Mucosa of gallbladder (tissue), 1 donor: ENCODE results near the gene UGGT2. TPM values are rescaled to one million over a fixed set of nuclear protein-coding genes. Genes with fewer than 3 reads are reported as not detected.
"Not testable (repeated sequence)": the region's sequence is repeated elsewhere in the genome, so short reads cannot be mapped to it uniquely, and the experiment has no call there.

ENCODE experiments used
- DNase-seq: peaks from one replicate; pipeline ENCODE4 v3.0.0-alpha.2; 2020; ENCODE audit warnings: low spot score
- total RNA-seq: library from RNA; stranded (reverse); gene quantifications from one replicate; pipeline ENCODE4 v1.2.1, GENCODE V29; 2021
- donor health status: DM: no; HTN: no; CAD: no.

The UGGT2 gene
- total RNA-seq = 20.2 TPM

GRCh38 chr13:96053003-96053703 is at the start of gene UGGT2:
UGGT2 (minus strand) TSS chr13:96053401; CDS start chr13:96053312, 89 bp downstream.
- DNase-seq = peak; percentile 94

GRCh38 chr13:96100457-96101220 is 47.4 kb upstream of the UGGT2 start:
- DNase-seq = no peak

- DNase-seq = no peak
Measured at GRCh38 chr13:96093296-96094006, 40.2 kb upstream of the UGGT2 start.

- no peak for DNase-seq
Measured at GRCh38 chr13:96091164-96092117, 38.2 kb upstream of the UGGT2 start.

GRCh38 chr13:96090240-96091101 is 37.3 kb upstream of the UGGT2 start:
- no peak for DNase-seq

GRCh38 chr13:96089749-96090239 is 36.6 kb upstream of the UGGT2 start, which contains the start of gene HS6ST3:
HS6ST3 (plus strand) TSS chr13:96090107.
- DNase-seq = no peak

- DNase-seq = no peak
Measured at GRCh38 chr13:96089139-96089538, 35.9 kb upstream of the UGGT2 start.

- no peak for DNase-seq
Measured at GRCh38 chr13:96086736-96087135, 33.5 kb upstream of the UGGT2 start.

- no peak for DNase-seq
Measured at GRCh38 chr13:96082640-96083039, 29.4 kb upstream of the UGGT2 start.

- DNase-seq = no peak
Measured at GRCh38 chr13:96081888-96082287, 28.7 kb upstream of the UGGT2 start.

GRCh38 chr13:96080676-96081075 is 27.5 kb upstream of the UGGT2 start:
- DNase-seq = no peak

- DNase-seq = no peak
Measured at GRCh38 chr13:96075953-96076543, 22.8 kb upstream of the UGGT2 start.

GRCh38 chr13:96072392-96072791 is 19.2 kb upstream of the UGGT2 start:
- no peak for DNase-seq

GRCh38 chr13:96071504-96071903 is 18.3 kb upstream of the UGGT2 start:
- no peak for DNase-seq

- no peak for DNase-seq
Measured at GRCh38 chr13:96068729-96069128, 15.5 kb upstream of the UGGT2 start.

- DNase-seq = no peak
Measured at GRCh38 chr13:96065849-96066248, 12.6 kb upstream of the UGGT2 start.

GRCh38 chr13:96052656-96053002 is 572 bp downstream of the UGGT2 start:
- no peak for DNase-seq

GRCh38 chr13:96051946-96052345 is 1.3 kb downstream of the UGGT2 start:
- DNase-seq = not testable (repeated sequence)

GRCh38 chr13:96051491-96051890 is 1.7 kb downstream of the UGGT2 start:
- DNase-seq = not testable (repeated sequence)

GRCh38 chr13:96050955-96051354 is 2.2 kb downstream of the UGGT2 start:
- DNase-seq = not testable (repeated sequence)
